ENCODE measurements around the gene DNTT. TPM values are rescaled to one million over a fixed set of nuclear protein-coding genes. Genes with fewer than 3 reads are reported as not detected.

DNTT gene
- total and polyA plus RNA-seq, 7 donors = not detected

DNA sequence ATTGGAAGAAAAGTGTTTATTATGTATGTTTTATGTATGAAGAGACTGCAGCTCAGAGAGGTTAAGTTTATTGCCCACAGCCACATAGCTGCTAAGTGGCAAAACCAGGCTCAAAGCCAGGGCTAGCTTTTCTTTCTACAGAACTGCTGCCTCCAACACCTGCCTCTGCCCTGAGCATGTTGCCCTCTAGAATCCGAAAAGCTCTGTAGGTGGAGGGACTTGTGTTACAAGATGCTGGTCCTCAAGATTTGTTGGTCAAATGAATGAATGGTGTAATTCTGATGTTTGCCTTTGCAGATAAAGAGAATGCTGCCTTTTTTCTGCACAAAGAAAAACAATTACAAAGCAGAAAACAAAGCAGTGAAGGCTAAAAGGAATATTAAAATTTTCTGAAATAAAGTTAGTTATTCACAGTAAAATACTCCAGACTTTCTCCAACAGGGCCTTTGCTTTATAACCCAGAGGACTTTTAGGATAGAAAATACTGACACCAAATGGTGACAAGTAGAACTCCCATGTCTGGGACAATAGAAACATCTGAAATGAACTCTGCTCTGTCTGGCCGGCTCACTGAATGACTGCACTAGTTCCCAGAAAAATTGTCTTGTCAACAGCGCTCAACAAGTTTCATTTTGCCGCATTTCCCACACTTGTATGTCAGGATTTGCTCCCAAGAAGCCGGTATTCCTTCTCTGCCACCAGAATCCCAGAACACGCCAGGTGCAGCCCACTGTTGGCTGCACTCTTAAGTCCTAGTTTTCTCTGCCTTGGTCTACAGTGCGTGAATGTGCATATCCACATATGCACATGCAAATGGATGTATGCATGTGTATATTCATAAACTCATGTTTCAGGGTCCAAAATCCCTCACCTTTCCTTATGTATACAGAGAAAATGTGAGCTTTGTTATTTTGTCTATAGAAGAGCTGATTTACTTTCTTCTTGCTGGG is 11.0 kb upstream of the DNTT start:
- Histone ChIP-seq H3K4me1 (peaks cover 0 to under 1% (median under 1%) of the 10 kb centered on the region in 4 donors), H3K27me3 (no peaks in the 10 kb centered on the region), H3K27ac (no peak overlapping the region), H3K36me3 (no peaks in the 10 kb centered on the region), H3K9me3 (no peaks in the 10 kb centered on the region), H3K4me3 (no peak overlapping the region)
- WGBS, 2 donors = 21 to 37% methylated on average over 7 of the region's 7 CpGs
- intact Hi-C loops (cut with DNase I) = loop anchor here (1.0 to 5.0 kb wide), 3 partner anchors 64 to 601 kb away; partner anchors contain the start of gene TCTN3
- no peak for TF ChIP-seq EP300 (IDR thresholded peaks at IDR 0.05)
- TF ChIP-seq, protein P1, sequence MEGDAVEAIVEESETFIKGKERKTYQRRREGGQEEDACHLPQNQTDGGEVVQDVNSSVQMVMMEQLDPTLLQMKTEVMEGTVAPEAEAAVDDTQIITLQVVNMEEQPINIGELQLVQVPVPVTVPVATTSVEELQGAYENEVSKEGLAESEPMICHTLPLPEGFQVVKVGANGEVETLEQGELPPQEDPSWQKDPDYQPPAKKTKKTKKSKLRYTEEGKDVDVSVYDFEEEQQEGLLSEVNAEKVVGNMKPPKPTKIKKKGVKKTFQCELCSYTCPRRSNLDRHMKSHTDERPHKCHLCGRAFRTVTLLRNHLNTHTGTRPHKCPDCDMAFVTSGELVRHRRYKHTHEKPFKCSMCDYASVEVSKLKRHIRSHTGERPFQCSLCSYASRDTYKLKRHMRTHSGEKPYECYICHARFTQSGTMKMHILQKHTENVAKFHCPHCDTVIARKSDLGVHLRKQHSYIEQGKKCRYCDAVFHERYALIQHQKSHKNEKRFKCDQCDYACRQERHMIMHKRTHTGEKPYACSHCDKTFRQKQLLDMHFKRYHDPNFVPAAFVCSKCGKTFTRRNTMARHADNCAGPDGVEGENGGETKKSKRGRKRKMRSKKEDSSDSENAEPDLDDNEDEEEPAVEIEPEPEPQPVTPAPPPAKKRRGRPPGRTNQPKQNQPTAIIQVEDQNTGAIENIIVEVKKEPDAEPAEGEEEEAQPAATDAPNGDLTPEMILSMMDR (IDR thresholded peaks at IDR 0.05) = peak in 3 of 4 experiments; percentile 28 to 52 (median 44)
- no peak for DNase-seq

DNA sequence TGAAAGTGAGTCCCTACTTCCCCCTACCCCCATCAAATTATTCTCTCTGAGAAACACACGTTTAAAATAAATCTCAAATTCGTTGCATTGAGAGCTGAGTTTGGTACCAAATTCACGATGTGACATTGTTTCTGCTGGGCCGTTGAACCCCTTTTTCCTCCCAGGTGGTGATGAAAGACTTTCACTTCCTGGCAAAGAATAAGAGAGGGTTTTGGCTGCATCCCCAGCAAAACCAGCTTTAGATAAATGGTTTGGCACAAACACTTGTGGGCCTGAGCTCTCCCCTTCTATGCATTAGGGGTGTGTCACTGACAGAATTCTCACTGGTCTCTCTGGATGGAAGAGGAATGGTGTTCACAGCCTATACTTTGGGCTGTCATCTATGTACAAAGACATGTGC is 8.8 kb upstream of the DNTT start:
- Histone ChIP-seq H3K27ac (no peak overlapping the region), H3K4me1 (no peaks in the 10 kb centered on the region), H3K27me3 (no peaks in the 10 kb centered on the region), H3K36me3 (no peaks in the 10 kb centered on the region), H3K4me3 (no peak overlapping the region), H3K9me3 (no peaks in the 10 kb centered on the region)
- DNase-seq = no peak
- TF ChIP-seq POLR2A (IDR thresholded peaks at IDR 0.05) (no peak), POLR2AphosphoS5 (IDR thresholded peaks at IDR 0.05) (no peak), EP300 (IDR thresholded peaks at IDR 0.05) (no peak)
- TF ChIP-seq, protein P1 (IDR thresholded peaks at IDR 0.05) = no peak
- intact Hi-C loops (cut with DNase I) = no loop called here
- 53 to 80% methylated on average over 4 of the region's 4 CpGs for WGBS, 2 donors

DNA sequence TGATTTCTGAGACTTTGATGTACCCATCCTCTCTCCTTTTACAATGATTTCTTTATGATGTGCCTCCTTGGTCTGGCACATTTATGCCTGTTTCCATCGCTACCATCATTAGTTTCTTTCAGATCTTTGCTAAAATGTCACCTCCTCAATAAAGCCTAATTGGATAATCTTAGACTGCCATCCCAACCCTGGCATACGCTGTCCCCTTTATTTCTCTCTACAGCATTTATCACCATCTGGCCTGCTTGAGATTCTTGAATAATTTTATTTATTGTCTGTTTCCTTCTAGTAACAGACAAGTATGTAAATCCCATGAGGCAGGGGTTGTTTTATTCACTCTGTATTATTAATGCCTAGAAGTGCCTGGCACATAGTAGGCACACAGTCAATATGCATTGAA is 6.7 kb upstream of the DNTT start:
- no peak overlapping the region for H3K27ac ChIP-seq
- no peaks in the 10 kb centered on the region for H3K27me3 ChIP-seq
- intact Hi-C loops (cut with DNase I) = no loop called here
- no peak overlapping the region for H3K4me3 ChIP-seq
- H3K36me3 ChIP-seq = no peaks in the 10 kb centered on the region
- 93 to 94% methylated on average over 2 of the region's 2 CpGs for WGBS, 2 donors
- H3K4me1 ChIP-seq = no peaks in the 10 kb centered on the region
- DNase-seq = no peak
- TF ChIP-seq POLR2AphosphoS5 (IDR thresholded peaks at IDR 0.05) (no peak), EP300 (IDR thresholded peaks at IDR 0.05) (no peak), POLR2A (IDR thresholded peaks at IDR 0.05) (no peak)
- TF ChIP-seq, protein P1 (IDR thresholded peaks at IDR 0.05) = no peak
- no peaks in the 10 kb centered on the region for H3K9me3 ChIP-seq

DNA sequence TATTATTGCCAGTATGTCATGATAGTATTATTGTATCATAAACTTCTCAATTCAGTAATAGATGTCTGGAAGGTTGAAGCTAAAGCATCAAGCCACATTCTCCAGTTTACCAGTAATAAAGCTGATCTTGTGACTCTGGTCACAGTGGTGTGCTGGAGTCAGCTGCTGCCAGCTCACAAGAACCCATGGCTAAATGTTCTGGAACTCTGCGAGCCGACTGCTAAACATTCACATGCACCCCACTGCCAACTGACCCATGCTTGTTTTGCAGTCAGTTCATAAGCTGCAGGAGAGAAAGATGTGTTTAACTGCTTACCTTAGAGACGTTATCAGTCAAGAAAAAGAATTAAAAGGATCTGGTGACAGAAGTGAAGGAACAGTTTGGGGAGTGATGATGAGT is 5.9 kb upstream of the DNTT start:
- intact Hi-C loops (cut with DNase I) = no loop called here

More for the DNA sequence above, 5.9 kb upstream of the DNTT start:
- Histone ChIP-seq H3K9me3 (no peaks in the 10 kb centered on the region), H3K36me3 (no peaks in the 10 kb centered on the region), H3K27me3 (no peaks in the 10 kb centered on the region), H3K4me1 (no peaks in the 10 kb centered on the region), H3K27ac (no peak overlapping the region), H3K4me3 (no peak overlapping the region)
- DNase-seq = no peak
- WGBS, 2 donors = 87 to 91% methylated on average over 3 of the region's 3 CpGs
- TF ChIP-seq POLR2A (IDR thresholded peaks at IDR 0.05) (no peak), EP300 (IDR thresholded peaks at IDR 0.05) (no peak), POLR2AphosphoS5 (IDR thresholded peaks at IDR 0.05) (no peak)
- TF ChIP-seq, protein P1 (IDR thresholded peaks at IDR 0.05) = no peak

All from sigmoid colon (tissue), 7 donors.